ENCODE results near the gene KCNG4.

The KCNG4 gene

DNA sequence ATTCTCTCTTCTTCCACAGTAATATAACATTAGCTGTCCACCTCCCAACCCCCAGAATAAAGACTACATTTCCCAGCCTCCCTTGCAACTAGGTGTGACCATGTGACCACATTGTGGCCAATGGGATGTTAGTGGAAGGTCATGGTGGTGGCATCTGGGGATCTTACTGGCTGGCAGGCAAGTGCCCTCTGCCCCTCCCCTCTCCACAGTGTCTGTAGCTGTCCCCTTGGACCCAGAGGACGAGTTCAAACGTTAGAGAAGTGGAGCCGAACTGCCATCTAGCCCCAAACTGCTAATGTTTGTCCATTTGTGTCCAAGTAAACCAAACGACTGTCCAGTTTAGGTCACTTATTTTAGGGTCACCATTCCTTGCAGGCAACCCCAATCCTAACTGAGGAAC is 26.6 kb upstream of the KCNG4 start:
- peak; percentile 60 for DNase-seq (ENCODE audit: low spot score)

DNA sequence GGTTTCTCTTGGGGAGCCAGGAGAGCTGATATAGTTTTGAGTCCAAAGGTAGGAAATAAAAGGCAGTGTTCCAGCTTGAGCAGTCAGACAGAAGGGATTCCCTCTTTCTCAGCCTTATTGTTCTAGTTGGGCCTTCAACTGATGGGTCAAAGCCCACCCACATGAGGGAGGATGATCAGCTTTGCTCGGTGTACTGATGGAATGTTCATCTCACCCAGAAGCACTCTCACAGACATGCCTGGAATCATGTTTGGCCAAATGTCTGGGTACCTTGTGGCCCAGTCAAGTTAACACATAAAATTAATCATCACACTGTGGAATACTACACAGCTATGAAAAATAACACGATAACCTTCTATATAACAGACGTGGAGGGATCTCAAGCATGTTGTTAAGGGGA is 23.1 kb upstream of the KCNG4 start:
- DNase-seq (ENCODE audit: low spot score), result no peak

DNA sequence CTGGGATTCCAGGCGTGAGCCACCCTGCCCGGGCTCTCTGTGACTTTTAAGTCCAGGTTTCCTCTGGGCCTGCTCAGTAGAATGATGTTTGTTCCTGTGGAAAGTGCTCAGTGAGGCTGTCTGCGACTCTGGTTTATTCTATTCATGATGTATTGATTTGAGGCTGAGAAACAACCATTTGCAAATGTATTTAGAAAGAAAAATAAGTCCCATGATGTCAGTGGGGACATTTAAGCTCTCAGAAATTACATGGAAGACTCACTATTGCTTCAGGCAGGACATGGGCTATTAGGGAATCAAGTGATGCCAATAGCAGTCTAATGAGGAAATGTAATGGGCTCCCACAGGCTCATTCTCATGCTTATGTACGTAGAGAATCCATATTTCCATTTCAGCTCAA is 22.2 kb upstream of the KCNG4 start:
- DNase-seq (ENCODE audit: low spot score), result no peak

DNA sequence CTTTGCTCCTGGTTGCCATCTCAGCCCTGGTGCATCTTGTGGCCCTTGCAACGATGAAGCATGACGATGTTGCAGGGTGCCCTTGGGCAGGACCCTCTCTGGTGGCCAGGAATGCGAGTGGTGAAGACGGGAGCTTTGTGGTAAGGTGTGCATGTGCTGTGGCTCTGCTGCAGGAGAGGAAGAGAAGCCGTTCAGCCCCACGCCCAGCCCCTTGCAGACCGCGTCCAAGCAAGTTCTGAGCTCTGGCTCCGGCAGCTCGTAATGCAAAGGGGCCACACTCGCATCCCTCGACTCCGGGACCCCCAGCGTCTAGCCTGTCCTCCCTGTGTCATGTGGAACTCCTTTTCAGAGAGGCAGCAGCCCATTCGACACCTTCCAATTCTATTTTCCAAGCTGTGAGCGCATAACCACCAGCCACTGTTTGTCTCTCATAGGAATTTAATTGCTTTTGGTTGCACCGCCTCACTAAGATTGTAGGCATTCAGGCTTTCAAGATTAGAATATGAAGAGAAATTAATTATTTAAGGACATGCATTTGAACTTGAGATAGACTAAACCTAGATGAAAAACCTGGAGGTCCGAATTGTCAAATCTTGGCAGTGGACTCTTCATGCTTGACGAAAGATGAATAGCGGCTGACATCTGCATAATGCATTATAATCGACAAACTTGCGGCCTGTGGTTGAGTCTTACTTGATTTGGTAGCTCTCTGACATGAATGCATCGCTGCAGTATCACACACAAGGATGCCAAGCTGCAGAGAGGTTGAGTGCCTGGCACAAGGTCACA is 21.1 kb upstream of the KCNG4 start:
- no peak for DNase-seq (ENCODE audit: low spot score)

DNA sequence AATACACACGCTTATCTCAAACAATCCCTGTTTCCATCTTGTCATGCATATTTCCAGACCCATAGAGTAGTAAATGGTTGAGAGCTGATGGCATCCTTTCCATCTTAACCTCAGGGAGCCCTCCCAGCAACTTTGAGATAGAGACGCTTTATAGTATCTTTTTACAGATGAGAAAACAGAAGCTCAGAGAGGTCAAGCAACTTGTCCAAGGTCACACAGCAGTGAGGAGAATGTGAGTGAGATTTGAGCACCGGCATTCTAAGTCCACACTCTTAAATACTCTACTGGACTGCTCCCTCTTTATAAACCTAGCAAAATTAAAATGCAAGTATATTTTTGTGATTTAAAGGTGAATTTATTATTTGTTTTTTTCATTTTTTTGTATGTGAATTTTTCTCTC is 19.9 kb upstream of the KCNG4 start:
- DNase-seq (ENCODE audit: low spot score), result no peak

DNA sequence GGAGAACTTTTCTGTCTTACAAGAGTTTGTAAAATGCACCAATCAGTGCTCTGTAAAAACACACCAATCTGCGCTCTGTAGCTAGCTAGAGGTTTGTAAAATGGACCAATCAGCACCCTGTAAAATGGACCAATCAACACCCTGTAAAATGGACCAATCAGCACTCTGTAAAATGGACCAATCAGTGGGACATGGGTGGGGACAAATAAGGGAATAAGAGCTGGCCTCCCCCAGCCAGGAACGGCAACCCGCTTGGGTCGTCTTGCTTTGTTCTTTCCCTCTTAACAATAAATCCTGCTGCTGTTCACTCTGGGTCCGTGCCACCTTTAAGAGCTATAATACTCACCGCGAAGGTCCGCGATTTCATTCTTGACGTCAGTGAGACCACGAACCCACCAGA is 18.5 kb upstream of the KCNG4 start:
- DNase-seq (ENCODE audit: low spot score), result no peak

DNA sequence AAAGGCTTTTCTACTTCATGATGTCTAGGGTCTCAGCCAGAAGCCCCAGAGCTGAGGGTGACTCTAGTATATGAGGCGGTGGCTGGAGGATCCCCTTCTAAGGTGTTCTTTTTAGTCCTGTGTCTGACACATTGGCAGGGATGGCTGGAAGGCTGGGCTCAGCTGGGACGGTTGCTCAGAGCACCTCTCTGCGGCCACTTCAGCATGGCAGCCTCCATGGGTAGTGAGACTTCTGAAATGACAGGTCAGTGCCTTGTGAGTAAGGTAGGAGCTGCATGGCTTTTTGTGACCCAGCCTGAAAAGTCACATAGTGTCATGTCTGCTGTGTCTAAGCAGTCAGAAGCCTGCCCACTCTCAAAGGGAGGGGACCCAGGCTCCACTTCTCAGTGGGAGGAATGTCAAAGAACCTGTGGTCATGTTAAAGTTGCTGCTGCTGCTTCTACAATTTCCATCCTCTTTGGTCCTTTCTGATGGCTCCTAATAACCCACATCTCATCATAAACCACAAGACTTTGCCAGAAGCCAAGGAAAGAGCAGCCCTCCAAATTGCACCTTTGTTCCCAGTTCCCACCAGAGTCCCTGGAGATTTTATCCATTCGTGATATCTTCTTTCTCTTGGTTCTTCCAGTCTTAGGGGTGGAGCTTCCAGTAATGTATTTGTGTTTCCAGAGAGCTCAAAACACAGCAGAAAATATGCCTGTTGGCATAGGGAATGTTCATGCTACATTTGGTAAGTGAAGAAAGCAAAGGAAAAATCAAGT is 15.4 kb upstream of the KCNG4 start:
- DNase-seq (ENCODE audit: low spot score), result no peak

DNA sequence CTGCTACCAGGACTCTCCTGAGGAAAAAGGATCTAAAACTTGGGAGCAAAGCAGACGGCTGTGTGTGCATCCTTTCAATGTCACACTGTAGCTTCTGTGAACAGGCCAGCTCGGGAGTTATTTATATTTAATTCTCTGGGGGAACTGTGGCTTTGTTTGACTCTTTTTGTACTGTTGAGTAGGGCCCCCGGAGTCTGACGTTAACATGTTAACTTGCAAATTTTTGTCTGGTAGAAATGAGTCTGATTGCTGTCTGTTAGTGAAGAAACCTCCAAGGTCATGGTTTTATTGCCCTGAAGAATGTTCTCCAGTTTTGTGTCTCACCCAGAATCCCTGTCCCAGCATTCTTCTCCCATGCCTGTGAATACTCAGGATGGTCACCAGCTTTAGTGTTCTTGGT is 14.2 kb upstream of the KCNG4 start:
- no peak for DNase-seq (ENCODE audit: low spot score)

DNA sequence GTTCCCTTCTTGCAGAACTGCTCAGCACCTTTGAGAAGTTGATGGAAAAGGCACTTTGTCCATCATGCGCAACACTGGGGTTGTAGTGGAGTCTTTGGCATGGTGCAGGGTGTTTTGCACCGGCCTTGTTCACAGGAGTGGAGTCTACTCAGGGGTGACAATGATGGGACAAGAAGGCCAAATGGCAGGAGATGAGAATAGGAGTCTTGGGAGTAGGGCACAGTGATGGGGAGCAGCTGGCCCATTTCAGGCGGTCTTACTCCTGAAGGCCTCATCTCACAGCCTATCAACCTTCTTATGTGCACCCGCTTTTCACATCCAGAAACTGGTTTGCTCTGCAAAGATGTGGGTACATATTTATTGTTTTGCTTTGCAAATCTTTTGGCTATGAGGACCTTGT is 13.4 kb upstream of the KCNG4 start:
- no peak for DNase-seq (ENCODE audit: low spot score)

DNA sequence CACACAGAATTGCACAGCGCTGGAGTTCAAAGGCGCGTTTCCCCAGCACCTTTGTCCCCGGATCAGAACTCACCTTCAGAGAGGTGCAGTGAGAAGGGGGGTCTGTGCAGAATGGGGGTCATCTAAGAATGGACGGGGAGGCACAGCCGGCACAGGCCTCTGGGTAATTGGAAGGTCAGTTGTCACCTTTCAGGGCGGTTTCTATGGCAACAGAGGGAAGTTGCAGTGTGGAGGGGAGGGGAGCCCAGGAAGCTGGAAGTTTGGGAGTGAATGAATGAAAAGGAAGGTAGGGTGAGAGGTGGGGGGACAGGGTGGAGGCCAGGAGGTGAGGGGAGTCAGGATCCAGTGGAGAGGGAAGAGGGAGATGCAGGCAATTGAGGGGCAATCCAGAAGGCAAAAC is 12.4 kb upstream of the KCNG4 start:
- DNase-seq (ENCODE audit: low spot score), result no peak

DNA sequence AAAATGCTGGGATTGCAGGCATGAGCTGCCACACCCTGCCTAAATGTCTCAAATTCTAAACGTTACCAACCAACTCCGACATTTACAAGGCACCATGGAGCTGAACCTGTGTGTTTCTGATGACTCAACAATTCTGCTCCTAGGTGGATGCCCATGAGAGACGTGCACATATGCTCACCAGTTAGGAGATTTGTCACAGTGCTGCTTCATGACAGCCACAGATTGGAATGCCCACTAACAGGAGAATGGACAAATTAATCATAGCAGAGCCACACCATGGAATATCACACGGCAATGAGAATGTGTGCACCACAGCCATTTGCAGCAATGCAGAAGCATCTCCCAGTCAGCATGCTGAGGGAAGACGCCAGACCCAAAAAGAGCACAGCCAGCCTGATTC is 8.0 kb upstream of the KCNG4 start:
- DNase-seq (ENCODE audit: low spot score), result no peak

DNA sequence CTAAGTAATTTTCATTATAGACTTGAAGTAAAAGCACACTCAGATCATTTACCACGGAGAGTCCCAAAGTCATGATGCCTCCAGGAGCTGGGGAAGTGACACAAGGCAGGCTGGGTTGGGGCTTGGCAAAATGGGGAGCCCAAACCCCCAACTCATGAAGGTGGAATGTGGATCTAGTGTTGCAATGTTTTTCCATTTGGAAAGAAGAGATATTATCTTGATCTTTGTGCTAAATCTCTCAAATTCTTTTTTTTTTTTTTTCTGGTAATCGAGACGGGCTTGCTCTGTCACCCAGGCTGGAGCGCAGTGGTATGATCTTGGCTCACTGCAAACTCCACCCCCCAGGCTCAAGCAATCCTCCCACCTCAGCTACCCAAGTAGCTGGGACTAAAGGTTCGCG is 7.5 kb upstream of the KCNG4 start:
- no peak for DNase-seq (ENCODE audit: low spot score)

DNA sequence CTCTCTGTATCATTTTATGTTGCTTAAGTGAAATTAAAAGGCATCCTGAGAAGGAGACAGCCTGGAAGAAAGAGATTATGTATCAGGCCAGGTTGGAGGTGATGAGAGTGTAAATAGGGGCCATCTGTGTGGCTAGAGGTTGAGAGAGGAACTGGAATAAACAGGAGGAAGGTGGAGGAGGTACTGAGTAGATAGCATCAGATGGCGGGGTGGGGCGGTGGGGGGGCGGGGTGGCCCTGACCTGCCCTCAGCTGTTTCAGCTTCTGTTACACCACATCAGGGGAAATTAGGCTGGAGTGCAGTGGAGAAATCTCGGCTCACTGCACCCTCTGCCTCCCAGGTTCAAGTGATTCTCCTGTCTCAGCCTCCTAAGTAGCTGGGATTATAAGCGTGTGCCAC is 6.9 kb upstream of the KCNG4 start:
- DNase-seq (ENCODE audit: low spot score), result no peak

DNA sequence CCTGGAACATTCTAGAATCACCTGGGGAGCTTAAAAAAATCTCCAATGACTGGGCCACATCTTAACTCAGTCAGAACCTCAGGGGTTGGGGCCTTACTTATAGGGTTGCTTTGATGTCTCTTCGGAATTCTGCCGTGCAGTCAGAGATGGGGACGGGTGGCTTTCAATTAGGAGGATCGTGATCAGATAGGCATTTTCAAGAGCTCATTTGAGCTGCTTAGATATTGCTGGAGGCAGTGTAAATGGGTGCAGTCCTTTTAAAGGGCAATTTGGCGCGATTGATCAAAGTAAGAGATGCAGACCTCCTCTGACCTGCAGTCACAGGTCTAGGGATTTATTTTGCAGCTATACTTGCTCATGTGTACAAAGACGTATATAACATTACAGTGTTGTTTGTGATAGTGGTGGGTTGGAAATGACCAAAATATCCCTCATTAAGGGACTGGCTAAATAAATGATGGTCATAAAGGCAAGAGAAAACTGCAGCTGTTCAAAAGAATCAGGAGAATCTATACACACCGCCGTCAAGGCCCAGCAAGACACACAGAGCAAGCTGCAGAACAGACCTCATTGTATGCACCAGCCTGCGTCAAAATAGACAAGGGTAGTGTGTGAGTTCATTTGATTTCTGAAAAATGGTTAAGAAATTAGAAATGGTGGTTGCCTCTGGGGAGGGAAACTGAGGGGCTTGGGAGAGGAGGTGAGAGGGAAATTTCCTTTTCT is 6.3 kb upstream of the KCNG4 start:
- DNase-seq (ENCODE audit: low spot score), result no peak

DNA sequence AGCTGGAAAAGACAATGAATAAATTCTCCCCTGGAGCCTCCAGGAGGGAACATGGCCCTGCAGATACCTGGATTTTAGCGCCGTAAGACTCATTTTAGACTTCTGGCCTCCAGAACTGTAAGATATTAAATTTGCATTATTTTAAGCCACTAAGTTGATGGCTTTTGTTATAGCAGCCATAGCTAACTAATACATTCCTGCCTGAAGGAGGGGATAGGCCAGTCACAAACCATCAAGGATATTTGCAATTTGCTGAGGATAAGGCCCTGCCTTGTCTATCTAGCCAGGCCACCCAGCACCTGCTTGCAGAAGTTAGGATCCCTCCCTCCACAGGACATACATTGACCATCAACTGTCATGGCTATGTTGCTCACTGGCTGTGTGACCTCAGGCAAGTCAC is 4.9 kb upstream of the KCNG4 start:
- DNase-seq (ENCODE audit: low spot score), result no peak

DNA sequence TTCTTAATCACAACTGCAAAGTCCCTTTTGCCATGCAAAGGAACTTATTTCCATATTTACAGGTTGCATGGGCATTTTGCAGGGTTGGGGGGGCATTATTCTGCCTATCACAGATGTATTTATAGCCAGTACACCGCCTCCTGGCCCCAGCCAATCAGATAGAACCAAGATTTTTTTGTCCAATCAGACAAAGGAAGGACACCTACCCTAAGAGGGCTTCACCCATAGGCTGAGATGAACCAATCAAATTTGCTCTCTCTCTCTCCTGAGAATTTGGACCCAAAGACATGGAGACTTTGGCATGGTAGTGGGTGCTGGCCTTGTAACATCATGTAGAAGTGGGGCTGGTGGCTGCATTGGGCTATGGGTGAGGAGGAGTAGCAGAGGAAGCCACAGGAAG is 3.9 kb upstream of the KCNG4 start:
- no peak for DNase-seq (ENCODE audit: low spot score)

DNA sequence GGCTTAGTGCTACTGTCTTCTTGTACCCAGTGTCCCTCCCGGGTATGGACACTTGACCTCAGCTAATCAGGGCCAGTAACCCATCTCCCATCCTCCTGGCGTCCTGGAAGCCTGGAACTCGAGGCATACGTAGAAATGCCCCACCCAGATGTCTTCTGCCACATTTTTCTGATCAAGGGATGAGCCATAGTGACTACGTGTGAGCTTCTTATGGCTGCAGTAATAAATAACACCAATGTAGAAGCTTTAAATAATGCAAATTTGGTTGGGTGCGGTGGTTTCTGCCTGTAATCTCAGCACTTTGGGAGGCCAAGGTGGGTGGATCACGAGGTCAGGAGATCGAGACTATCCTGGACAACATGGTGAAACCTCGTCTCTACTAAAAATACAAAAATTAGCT is 3.0 kb upstream of the KCNG4 start:
- no peak for DNase-seq (ENCODE audit: low spot score)

DNA sequence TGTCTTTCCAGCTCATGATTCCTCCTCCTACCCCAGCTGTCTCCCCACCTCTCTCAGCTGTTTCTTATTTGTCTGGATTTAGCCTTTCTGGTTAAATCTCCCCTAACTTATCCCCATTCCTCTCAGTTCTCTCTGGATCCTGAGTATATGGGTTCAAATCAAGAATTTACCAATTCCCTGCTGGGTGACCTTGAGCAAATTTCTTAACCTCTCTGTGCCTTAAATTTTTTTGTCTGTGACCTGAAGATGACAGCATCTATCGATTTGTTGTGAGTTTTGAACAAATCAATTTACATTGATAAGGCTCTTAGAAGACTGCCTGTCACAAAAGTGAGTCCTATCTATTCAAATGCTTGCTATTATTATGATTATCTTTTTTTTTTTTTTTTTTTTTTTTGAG is 2.0 kb upstream of the KCNG4 start:
- DNase-seq (ENCODE audit: low spot score), result no peak

DNA sequence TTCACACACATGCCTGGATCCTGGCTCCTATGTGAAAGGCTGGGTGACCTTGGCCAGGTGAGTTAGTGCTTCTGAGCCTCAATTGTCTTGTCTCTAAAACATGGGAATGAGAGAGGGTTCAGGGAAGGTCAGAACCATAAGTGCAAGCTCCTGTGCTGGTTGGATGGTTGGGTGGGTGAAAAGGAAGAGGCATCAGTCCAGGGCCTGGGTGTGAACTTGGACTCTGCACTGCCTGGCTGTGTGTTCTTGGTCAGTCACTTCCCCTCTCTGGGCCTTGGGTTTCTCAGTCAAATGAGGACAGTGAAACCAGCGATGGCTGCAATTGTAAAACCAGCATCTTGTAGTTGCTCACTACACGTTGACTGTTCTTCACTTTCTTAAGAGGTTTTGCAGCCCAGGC is 643 bp upstream of the KCNG4 start:
- DNase-seq (ENCODE audit: low spot score), result no peak

DNA sequence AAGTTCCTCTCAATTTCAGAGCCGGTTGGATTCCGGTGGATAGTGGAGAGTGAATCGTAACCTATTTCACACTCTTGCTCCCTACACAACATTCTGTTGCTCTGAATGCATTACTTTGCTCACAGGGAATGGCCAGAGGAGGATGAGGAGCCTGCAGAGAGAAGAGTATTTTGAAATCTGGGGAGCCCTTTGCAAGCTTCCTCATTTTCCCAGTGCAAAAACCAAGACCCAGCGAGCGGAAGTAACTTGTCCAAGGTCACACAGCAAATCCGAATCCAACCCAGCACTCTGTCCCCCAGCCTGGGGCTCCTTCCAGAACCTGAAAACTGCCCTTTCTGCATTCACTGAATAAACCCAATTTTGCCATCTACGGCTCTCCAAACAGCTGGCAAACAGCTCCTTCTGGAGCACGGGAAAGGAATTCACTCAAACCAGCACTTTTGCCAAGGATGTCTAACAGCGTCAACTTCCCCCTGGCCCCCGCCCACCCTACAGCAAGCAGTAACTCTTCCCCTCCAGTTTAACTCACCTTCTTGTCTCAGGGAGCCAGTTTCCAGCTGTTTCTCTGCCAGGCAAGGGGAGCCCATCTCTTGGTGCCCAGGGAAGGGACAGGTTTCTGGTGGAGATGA is 557 bp downstream of the KCNG4 start:
- no peak for DNase-seq (ENCODE audit: low spot score)

DNA sequence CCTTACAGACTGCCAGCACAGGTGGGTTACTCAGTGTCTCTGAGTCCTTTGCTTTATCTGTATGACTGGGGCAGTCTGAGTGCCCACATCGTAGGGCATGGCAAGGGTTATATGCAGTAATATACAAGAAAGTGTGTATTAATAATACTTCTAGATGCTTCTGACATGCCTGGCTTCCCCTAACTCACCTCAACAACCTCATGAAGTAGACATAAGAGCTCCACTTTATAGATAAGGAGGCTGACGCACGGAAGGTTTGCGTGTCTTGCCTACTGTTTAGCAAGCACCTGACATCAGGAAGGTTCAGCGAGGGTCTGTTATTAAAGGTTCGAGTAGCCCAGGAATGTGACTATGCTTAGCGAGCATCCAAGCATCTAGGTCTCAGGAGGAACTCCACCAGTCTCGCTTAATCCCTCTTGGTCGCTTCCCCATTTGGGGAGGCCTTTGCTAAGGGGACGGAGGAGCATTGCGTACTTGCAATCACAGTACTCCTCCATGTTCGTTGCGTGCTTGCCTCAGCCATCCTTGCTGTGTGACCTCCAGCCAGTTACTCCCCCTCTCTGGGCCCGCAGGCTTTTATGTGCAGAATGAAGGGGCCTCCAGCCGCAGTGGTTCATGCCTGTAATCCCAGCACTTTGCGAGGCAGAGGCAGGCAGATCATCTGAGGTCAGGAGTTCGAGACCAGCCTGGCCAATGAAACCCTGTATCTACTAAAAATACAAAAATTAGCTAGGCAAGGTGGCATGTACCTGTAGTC is 1.6 kb downstream of the KCNG4 start:
- no peak for DNase-seq (ENCODE audit: low spot score)

DNA sequence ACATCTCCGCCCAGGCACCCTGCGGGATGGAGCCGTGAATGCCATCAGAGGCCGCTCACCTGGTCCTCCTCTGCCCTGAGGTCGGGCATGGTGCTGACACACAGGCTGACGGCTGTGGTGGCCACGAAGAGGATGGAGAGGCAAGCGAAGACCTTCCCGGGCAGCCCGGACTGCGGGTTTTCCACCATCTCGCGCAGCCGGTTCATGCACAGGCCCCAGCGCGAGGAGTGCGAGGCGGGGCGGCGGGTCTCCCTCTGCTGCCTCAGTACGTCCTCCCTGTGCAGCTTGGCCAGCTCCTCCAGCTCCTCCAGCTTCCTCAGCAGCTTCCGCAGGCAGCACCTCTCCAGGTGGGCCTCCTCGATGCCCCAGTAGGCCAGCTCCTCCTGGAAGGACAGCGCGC is 3.1 kb downstream of the KCNG4 start:
- DNase-seq (ENCODE audit: low spot score), result no peak
